ENCODE results near the gene FUT8. TPM values are rescaled to one million over a fixed set of nuclear protein-coding genes. Genes with fewer than 3 reads are reported as not detected.
"Not testable (repeated sequence)": the region's sequence is repeated elsewhere in the genome, so short reads cannot be mapped to it uniquely, and the experiment has no call there.

Gene FUT8
- polyA plus RNA-seq, 4 donors = 16.0 to 25.0 (median 23.7) TPM

GRCh38 chr14:65414961-65415589 is 2.5 kb downstream of the FUT8 start:
- DNase-seq (ENCODE audit: low read depth in 4 of 4, low spot score in 3 of 4) = no peak

DNA sequence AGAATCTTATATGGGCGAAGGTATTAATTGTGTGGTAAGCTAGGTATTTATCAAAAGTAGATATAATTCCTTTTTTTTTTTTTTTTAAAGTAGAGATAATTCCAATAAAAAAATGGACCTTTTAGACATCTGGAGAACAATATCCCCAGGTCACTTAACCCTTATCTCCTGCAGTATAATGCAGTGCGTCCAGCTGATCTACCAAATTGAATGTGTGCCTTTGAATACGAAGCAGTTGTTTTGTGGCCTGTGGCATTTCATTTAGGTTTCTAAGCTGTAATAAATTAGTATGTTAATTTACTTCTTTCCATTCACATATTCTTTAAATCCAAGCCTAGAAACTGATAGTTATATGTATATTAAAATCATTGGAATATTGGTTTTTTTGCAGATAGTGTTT is 3.1 kb downstream of the FUT8 start:
- DNase-seq (ENCODE audit: low read depth in 4 of 4, low spot score in 3 of 4) = no peak

DNA sequence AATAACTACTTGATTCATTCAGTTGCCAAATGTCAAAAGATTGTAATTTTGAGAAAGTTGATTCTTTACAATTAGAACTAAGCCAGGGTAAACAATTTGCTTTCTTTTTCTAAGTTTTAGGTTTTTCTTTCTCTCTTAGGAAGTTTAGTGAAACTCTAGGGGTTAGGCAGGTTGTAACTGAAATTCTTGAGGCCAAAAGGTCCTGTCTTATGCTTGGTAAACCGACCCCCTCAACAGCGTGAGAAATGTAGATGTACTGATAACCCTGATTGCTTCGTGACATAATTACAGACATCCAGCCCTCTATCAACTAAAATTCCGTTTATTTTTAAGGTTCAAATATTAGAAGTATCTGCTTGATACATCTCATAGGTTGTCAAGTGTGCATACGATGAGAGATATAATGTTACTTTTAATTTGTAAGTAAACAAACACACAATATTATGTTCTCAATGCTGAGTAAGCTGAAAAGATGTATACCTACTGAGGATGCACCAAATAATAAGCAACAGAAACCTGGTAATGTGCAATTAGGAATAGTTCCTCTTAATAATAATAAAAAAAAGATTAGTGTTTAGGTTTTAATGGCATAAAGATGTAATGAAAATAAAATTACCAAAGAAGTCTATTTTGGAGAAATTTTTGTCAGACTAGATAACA is 7.2 kb downstream of the FUT8 start:
- DNase-seq (ENCODE audit: low read depth in 4 of 4, low spot score in 3 of 4) = no peak

- DNase-seq (ENCODE audit: low read depth in 4 of 4, low spot score in 3 of 4) = no peak
These were observed 8.9 kb downstream of the FUT8 start for GRCh38 chr14:65421201-65421981.

DNA sequence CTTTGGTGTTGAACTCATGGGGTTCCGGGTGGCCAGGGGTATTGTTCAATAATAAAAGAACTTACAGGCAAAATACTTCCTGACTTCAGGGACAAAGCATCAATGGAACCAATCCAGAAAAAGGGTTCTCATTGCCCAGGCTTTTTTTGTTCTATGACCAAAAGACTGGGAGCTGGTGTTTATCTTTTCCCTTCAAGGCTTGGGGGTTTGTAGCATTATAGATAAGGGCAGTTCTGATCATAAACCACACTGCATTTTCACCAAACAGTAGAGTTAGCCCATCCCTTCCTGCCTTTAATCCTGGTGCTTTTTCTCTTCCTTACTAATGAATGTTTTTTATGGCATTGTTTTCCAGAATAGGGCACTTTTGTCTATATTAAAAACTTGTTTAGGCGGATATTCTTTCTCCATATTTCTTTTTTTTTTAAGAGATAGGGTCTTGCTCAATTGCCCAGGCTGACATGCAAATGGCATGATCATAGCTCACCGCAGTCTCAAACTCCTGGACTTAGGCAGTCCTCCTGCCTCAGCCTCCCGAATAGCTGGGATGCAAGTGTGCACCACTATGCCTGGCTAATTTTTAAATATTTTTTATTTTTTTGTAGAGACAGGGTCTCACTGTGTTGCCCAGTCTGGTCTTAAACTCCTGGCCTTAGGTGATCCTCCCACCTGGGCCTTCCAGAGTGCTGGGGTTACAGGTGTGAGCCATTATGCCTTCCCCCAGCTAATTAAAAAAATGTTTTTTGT is 9.7 kb downstream of the FUT8 start:
- no peak for DNase-seq (ENCODE audit: low read depth in 4 of 4, low spot score in 3 of 4)

GRCh38 chr14:65423982-65424381 is 11.5 kb downstream of the FUT8 start:
- no peak for DNase-seq (ENCODE audit: low read depth in 4 of 4, low spot score in 3 of 4)

DNA sequence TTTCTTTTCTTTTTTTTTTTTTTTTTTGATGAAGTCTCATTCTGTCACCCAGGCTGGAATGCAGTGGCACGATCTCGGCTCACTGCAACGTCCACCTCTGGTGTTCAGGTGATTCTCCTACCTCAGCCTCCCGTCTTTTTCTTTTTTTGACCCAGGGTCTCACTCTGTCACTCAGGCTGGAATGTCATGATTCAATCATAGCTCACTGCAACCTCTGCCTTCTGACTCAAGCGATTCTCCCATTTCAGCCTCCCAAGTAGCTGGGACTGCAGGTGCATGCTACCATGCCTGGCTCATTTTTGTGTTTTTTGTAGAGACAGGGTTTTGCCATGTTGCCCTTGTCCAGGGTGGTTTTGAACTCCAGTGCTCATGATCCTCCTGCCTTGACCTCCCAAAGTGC is 12.0 kb downstream of the FUT8 start:
- DNase-seq (ENCODE audit: low read depth in 4 of 4, low spot score in 3 of 4) = no peak

GRCh38 chr14:65425885-65426284 is 13.4 kb downstream of the FUT8 start:
- DNase-seq (ENCODE audit: low read depth in 4 of 4, low spot score in 3 of 4) = no peak

DNA sequence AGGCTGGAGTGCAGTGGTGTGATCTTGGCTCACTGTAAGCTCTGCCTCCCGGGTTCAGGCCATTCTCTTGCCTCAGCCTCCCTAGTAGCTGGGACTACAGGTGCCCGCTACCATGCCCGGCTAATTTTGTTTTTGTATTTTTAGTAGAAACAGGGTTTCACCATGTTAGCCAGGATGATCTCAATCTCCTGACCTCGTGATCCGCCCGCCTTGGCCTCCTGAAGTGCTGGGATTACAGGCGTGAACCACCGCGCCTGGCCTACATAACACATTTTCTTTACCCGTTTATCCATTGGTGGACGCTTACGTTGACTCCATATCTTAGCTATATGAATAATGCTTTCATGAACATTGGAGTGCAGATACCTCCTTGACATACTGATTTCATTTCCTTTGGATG is 14.4 kb downstream of the FUT8 start:
- DNase-seq (ENCODE audit: low read depth in 4 of 4, low spot score in 3 of 4) = not testable (repeated sequence)

GRCh38 chr14:65428691-65429090 is 16.2 kb downstream of the FUT8 start:
- DNase-seq (ENCODE audit: low read depth in 4 of 4, low spot score in 3 of 4) = no peak

DNA sequence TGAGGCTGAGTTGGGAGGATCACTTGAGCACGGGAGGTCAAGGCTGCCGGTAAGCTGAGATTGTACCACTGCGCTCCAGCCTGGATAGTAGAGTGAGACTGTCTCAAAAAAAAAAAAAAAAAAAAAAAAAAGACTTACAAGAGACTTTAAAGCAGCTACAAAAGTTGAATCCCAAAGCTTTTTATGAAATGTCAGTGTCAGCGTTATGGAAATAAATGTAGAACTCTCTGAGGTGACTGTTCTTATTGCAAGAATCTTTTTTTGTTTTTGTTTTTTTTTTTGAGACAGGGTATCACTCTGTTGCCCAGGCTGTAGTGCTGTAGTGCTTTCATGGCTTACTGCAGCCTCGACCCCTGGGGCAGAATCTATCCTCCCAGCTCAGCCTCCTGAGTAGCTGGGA is 17.2 kb downstream of the FUT8 start:
- no peak for DNase-seq (ENCODE audit: low read depth in 4 of 4, low spot score in 3 of 4)

GRCh38 chr14:65431245-65431644 is 18.7 kb downstream of the FUT8 start:
- DNase-seq (ENCODE audit: low read depth in 4 of 4, low spot score in 3 of 4) = no peak

DNA sequence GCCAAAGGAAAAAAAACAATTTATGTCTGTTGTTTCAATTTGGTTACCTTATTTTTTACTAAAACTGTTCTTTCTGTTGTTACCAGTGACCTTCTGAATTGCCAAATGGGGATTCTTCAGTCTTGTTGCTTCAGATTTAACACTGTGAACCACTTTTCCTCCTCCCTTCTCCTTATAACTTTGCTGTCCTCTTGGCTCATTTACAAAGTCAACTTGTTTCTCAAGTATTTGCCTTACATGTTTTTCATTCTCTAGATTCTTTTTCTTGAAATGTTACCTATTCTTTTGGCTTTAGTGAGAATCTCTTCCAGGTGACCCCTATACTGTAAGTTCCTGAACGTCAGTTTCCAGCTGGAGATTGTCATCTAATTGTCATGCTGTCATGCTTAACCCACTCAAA is 19.4 kb downstream of the FUT8 start:
- DNase-seq (ENCODE audit: low read depth in 4 of 4, low spot score in 3 of 4) = no peak

DNA sequence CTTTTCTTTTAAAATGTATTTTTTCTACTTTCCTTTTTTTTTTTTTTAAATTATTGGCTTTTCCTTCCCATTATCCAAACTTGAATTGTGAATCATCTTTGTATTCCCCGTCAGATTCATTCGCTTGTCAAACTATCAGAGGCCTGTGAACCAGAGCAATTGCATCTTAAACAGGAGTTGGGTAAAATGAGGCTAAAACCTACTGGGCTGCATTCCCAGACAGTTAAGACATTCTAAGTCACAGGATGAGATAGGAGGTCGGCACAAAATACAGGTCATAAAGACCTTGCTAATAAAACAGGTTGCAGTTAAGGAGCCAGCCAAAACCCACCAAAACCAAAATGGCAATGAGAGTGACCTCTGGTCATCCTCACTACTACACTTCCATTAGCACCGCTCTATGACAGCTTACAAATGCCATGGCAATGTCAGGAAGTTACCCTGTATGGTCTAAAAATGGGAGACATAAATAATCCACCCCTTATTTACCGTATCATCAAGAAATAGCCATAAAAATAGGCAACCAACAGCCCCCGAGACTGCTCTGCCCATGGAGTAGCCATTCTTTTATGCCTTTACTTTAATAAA is 19.9 kb downstream of the FUT8 start:
- DNase-seq (ENCODE audit: low read depth in 4 of 4, low spot score in 3 of 4) = no peak

- no peak for DNase-seq (ENCODE audit: low read depth in 4 of 4, low spot score in 3 of 4)
These were observed 20.6 kb downstream of the FUT8 start for GRCh38 chr14:65433157-65433556.

GRCh38 chr14:65433646-65434045 is 21.1 kb downstream of the FUT8 start:
- DNase-seq (ENCODE audit: low read depth in 4 of 4, low spot score in 3 of 4) = no peak

DNA sequence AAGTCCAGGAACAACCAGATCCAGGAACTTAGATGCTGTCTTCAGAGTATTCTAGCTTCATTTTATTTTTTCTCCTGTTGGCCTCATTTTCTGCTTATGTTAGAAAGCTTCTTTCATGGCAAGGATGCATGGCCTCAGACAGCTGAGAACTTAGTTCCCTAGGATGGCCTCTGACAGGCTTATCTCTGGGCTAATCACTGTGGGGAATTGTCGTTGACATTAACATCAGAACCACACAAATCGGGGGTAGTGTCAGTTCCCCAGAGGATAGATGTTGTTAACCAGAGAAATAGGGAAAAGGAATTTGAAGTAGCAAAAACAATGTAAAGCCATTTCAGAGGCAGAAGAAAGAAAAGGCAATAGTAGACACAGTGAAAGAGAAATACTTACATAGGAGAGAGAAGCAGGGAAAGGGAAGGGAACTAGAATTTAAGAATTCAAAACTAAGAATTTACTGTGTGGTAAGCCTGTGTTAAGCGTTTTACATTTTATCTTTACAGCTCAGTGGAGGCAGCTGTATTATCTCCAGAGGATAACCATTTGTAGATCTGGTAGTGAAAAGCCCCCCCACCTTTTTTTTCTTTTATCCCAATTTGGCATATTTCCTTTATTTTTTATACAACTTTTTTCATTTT is 21.8 kb downstream of the FUT8 start:
- no peak for DNase-seq (ENCODE audit: low read depth in 4 of 4, low spot score in 3 of 4)

GRCh38 chr14:65438266-65438933 is 25.9 kb downstream of the FUT8 start:
- no peak for DNase-seq (ENCODE audit: low read depth in 4 of 4, low spot score in 3 of 4)

- no peak for DNase-seq (ENCODE audit: low read depth in 4 of 4, low spot score in 3 of 4)
These were observed 26.6 kb downstream of the FUT8 start for GRCh38 chr14:65439117-65439516.

DNA sequence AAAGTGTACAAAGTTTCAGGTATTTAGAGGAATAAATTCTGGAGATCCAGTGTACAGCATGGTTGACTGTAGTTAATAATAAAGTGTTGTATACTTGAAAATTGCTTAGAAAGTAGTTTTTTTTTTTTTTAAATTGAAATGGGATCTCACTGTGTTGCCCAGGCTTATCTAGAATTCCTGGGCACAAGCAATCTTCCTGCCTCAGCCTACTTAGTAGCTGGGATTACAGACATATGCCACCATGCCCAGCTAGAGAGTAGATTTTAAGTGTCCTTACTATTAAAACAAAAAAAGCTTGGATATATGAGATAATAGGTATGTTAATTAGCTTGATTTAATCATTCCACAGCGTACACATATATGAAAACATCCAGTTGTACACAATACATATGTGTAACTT is 27.7 kb downstream of the FUT8 start:
- DNase-seq (ENCODE audit: low read depth in 4 of 4, low spot score in 3 of 4) = no peak
